ENCODE results near the gene PPIP5K2.
"Not testable (repeated sequence)": the region's sequence is repeated elsewhere in the genome, so short reads cannot be mapped to it uniquely, and the experiment has no call there.

Gene PPIP5K2

GRCh38 chr5:103119765-103120606, at the start of gene PPIP5K2, which contains the start of gene GIN1:
Gene PPIP5K2, plus strand, starts transcription at chr5:103120301. Its CDS starts 9,289 bp downstream, at chr5:103129590.
Gene GIN1, minus strand, starts transcription at chr5:103120138. Its CDS starts 11,431 bp downstream, at chr5:103108707.
- H3K4me1 Mint-ChIP-seq, result peaks cover 54% of the 10 kb centered on the region
- peak within 1 kb of the TSS; percentile 98 for H3K27ac Mint-ChIP-seq
- no peaks in the 10 kb centered on the region for H3K9me3 Mint-ChIP-seq
- peak within 1 kb of the TSS; percentile 95 for H3K4me3 Mint-ChIP-seq
- H3K27me3 Mint-ChIP-seq, result no peaks in the 10 kb centered on the region
- H3K36me3 Mint-ChIP-seq, result peaks cover 6% of the 10 kb centered on the region

GRCh38 chr5:103073500-103073899, 46.6 kb upstream of the PPIP5K2 start:
- not testable (repeated sequence) for H3K36me3 Mint-ChIP-seq, H3K4me3 Mint-ChIP-seq, H3K27me3 Mint-ChIP-seq, H3K9me3 Mint-ChIP-seq, H3K27ac Mint-ChIP-seq, H3K4me1 Mint-ChIP-seq

DNA sequence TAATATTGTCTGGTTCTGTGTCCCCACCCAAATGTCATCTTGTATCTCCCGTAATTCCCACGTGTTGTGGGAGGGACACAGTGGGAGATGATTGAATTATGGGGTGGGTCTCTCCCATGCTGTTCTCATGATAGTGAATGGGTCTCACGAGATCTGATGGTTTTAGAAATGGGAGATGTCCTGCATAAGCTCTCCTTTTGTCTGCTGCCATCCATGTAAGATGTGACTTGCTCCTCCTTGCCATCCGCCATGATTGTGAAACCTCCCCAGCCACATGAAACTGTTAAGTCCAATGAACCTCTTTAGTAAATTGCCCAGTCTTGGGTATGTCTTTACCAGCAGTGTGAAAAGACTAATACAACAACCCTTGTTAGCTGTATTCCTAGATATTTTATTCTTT, 44.7 kb upstream of the PPIP5K2 start:
- Mint-ChIP-seq H3K36me3 (peaks cover 1% of the 10 kb centered on the region), H3K4me3 (no peak overlapping the region), H3K9me3 (peaks cover 5% of the 10 kb centered on the region), H3K27me3 (no peaks in the 10 kb centered on the region), H3K27ac (no peak overlapping the region), H3K4me1 (no peaks in the 10 kb centered on the region)

DNA sequence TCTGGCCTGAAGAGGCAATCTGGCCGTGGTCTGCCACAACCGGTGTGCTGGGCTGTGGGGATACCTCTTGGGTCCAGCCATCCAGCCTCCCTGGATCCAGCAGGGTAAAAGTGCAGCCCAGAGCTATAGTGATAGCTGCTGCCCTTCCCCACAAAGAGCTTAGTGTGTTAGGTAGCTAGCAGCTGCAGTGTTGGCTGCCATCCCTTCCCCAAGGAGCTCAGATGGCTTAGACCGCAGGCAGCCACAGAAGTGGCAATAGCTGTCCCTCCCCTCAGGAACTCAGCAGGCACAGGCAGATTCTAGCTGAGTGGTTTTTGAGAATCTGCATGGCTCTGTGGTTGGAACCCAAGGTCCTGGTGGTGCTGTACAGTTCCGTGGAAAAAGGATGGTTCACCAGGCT, 40.3 kb upstream of the PPIP5K2 start:
- Mint-ChIP-seq H3K36me3 (peaks cover 15% of the 10 kb centered on the region), H3K9me3 (peaks cover 32% of the 10 kb centered on the region), H3K4me1 (no peaks in the 10 kb centered on the region), H3K27ac (no peak overlapping the region), H3K4me3 (no peak overlapping the region), H3K27me3 (no peaks in the 10 kb centered on the region)

- Mint-ChIP-seq H3K4me3 (no peak overlapping the region), H3K27ac (no peak overlapping the region), H3K9me3 (peaks cover 40% of the 10 kb centered on the region), H3K36me3 (peaks cover 46% of the 10 kb centered on the region), H3K4me1 (no peaks in the 10 kb centered on the region), H3K27me3 (no peaks in the 10 kb centered on the region)
Observed at GRCh38 chr5:103086547-103086946, 33.6 kb upstream of the PPIP5K2 start.

DNA sequence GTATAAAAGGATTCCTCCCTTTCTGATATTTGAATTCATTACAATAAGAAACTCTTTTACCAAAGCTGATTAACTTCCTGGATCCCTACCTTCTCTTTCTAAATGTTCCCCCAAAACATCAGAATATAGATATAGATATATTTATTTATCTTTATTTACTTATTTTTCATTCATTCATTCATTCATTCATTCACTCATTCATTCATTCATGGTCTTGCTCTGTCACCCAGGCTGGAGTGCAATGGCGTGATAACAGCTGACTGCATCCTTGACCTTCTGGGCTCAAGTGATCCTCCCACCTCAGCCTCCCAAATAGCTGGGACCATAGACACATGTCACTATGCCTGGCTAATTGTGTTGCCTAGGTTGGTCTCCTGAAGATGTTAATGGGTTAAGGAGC, 30.8 kb upstream of the PPIP5K2 start:
- no peaks in the 10 kb centered on the region for H3K4me1 Mint-ChIP-seq
- H3K36me3 Mint-ChIP-seq, result peaks cover 47% of the 10 kb centered on the region
- peaks cover 16% of the 10 kb centered on the region for H3K9me3 Mint-ChIP-seq
- no peak overlapping the region for H3K4me3 Mint-ChIP-seq
- no peaks in the 10 kb centered on the region for H3K27me3 Mint-ChIP-seq
- H3K27ac Mint-ChIP-seq, result no peak overlapping the region

DNA sequence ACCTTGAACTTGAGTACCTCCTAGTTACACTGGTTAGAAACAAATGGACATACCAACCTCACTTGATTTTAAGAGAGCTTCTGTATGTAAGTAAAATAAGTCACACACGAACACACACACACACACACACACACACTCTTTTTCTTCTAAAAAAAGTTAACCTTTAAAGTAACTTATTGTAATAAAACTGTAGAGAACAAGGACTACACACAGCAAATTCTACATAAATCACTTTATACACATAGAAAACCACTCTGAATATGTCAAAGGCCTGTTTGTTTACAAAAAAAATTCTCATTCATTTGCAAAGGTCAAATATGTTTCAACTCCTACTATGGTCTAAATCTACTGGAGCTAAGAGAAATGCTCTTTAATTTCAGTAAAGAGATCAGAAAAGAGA, 29.3 kb upstream of the PPIP5K2 start:
- Mint-ChIP-seq H3K9me3 (peaks cover 8% of the 10 kb centered on the region), H3K4me1 (no peaks in the 10 kb centered on the region), H3K36me3 (peaks cover 44% of the 10 kb centered on the region), H3K27me3 (no peaks in the 10 kb centered on the region), H3K27ac (no peak overlapping the region), H3K4me3 (no peak overlapping the region)

DNA sequence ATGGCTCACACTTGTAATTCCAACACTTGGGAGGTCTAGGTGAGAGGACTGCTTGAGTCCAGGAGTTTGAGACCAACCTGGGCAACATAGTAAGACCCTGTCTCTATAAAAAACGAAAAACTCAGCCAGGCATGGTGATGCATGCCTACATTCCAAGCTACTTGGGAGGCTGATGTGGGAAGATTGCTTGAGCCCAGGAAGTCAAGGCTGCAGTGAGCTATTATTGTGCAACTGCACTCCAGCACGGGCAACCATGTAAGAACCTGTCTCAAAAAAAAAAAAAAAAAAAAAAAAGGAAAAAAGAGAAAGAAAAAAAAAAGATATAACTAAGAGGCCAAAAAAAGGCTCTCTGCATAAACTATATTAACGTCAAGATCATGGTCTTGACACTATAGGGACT, 27.4 kb upstream of the PPIP5K2 start:
- peaks cover 41% of the 10 kb centered on the region for H3K36me3 Mint-ChIP-seq
- H3K27ac Mint-ChIP-seq, result no peak overlapping the region
- H3K9me3 Mint-ChIP-seq, result no peaks in the 10 kb centered on the region
- no peaks in the 10 kb centered on the region for H3K27me3 Mint-ChIP-seq
- H3K4me3 Mint-ChIP-seq, result no peak overlapping the region
- no peaks in the 10 kb centered on the region for H3K4me1 Mint-ChIP-seq

- peaks cover 39% of the 10 kb centered on the region for H3K36me3 Mint-ChIP-seq
- H3K4me1 Mint-ChIP-seq, result no peaks in the 10 kb centered on the region
- H3K27me3 Mint-ChIP-seq, result no peaks in the 10 kb centered on the region
- no peak overlapping the region for H3K4me3 Mint-ChIP-seq
- no peaks in the 10 kb centered on the region for H3K9me3 Mint-ChIP-seq
- no peak overlapping the region for H3K27ac Mint-ChIP-seq
Observed at GRCh38 chr5:103093727-103094126, 26.4 kb upstream of the PPIP5K2 start.

GRCh38 chr5:103094737-103095136, 25.4 kb upstream of the PPIP5K2 start:
- Mint-ChIP-seq H3K4me1 (no peaks in the 10 kb centered on the region), H3K27ac (no peak overlapping the region), H3K9me3 (no peaks in the 10 kb centered on the region), H3K36me3 (peaks cover 35% of the 10 kb centered on the region), H3K27me3 (no peaks in the 10 kb centered on the region), H3K4me3 (no peak overlapping the region)

DNA sequence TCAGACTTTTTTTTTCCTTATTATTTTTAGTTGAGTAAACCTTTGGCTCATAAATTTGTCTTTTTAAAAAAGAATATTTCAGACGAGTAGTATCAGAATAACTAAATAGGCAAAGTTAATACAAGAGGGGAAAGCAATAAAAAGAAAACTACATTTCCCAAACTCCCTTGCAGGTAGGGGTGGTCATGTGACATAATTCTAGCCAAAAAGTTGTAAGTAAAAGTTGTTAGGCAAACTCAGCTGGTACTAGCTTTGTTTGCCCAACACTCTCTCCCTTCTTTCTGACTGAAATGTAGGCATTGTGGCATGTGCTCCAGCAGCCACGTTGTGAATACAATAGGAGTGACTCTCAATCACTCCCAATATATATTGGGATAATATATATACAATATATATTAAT, 21.1 kb upstream of the PPIP5K2 start:
- Mint-ChIP-seq H3K27ac (no peak overlapping the region), H3K4me3 (no peak overlapping the region), H3K36me3 (peaks cover 25% of the 10 kb centered on the region), H3K27me3 (no peaks in the 10 kb centered on the region), H3K9me3 (no peaks in the 10 kb centered on the region), H3K4me1 (no peaks in the 10 kb centered on the region)

DNA sequence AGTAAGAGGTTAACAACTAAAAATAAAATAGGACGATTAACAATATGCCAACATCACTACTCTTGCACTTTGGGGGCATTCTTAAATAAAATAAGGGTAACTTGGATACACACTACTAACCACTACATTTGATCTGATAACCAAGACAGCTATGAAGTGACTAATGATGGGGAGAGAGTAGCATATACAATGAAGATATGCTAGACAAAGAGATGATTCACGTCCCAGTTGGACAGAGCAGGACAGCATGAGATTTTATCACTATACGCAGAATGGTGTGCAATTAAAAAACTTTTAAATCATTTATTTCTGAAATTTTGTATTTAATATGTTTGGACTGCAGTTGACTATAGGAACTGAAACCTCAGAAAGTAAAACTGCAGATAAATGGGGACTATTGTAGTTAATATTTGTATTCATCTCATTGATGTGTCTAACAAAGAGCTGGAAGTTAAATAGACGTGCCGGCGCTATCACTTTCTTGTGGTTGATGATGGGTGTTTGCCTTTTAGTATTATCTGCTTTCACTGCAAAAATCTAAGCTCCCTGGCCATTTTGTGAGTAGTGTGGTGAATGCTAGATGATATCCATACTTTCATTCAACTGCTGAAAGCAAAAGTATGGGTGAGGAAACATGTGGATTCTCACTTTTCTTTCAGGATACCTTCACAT, 18.9 kb upstream of the PPIP5K2 start:
- Mint-ChIP-seq H3K36me3 (peaks cover 20% of the 10 kb centered on the region), H3K4me1 (no peaks in the 10 kb centered on the region), H3K4me3 (no peak overlapping the region), H3K27ac (no peak overlapping the region), H3K27me3 (no peaks in the 10 kb centered on the region), H3K9me3 (no peaks in the 10 kb centered on the region)

DNA sequence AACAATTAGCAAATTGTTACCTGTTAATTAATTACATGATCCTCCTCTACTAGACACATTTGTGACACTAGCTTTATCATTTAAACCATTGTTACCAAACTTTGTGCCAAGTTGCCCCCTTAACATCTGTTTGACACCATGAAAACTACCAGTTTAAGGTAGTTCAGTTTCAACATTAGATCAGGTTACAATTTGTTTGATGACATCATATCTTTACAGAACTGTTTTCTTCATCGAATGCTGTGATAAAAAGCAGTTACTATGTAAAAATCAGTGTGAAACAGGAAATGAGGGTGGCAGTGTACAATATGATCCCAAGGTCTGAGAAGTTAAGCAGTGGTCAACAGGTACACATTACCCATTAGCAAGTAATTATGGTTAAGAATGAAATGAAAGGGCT, 17.9 kb upstream of the PPIP5K2 start:
- peaks cover 15% of the 10 kb centered on the region for H3K36me3 Mint-ChIP-seq
- no peak overlapping the region for H3K27ac Mint-ChIP-seq
- no peaks in the 10 kb centered on the region for H3K9me3 Mint-ChIP-seq
- no peak overlapping the region for H3K4me3 Mint-ChIP-seq
- no peaks in the 10 kb centered on the region for H3K4me1 Mint-ChIP-seq
- H3K27me3 Mint-ChIP-seq, result no peaks in the 10 kb centered on the region

GRCh38 chr5:103108086-103108485, 12.0 kb upstream of the PPIP5K2 start:
- peaks cover 8% of the 10 kb centered on the region for H3K36me3 Mint-ChIP-seq
- H3K4me3 Mint-ChIP-seq, result no peak overlapping the region
- H3K27me3 Mint-ChIP-seq, result no peaks in the 10 kb centered on the region
- no peak overlapping the region for H3K27ac Mint-ChIP-seq
- no peaks in the 10 kb centered on the region for H3K9me3 Mint-ChIP-seq
- H3K4me1 Mint-ChIP-seq, result peaks cover 35% of the 10 kb centered on the region

GRCh38 chr5:103109277-103109676, 10.8 kb upstream of the PPIP5K2 start:
- Mint-ChIP-seq H3K4me1 (peaks cover 43% of the 10 kb centered on the region), H3K27me3 (no peaks in the 10 kb centered on the region), H3K27ac (no peak overlapping the region), H3K4me3 (no peak overlapping the region), H3K9me3 (no peaks in the 10 kb centered on the region), H3K36me3 (peaks cover 7% of the 10 kb centered on the region)

DNA sequence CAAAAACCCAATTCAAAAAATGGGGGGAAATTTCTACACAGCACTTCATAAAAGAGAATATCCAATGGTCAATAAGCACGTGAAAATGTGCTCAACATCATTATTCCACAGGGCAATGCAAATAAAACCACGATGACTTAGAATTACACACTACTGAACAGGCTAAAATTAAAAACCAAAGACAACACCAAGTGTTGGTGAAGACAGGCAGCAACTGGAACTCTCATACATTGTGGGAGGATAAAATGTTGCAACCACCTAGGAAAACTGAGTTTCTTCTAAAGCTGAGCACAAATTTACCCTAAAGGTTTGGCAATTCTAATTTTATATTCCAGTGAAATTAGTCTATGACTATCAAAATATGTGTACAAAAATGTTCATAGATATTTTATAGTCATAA, 9.7 kb upstream of the PPIP5K2 start:
- no peak overlapping the region for H3K4me3 Mint-ChIP-seq
- no peaks in the 10 kb centered on the region for H3K9me3 Mint-ChIP-seq
- peaks cover 51% of the 10 kb centered on the region for H3K4me1 Mint-ChIP-seq
- H3K36me3 Mint-ChIP-seq, result peaks cover 4% of the 10 kb centered on the region
- H3K27ac Mint-ChIP-seq, result no peak overlapping the region
- no peaks in the 10 kb centered on the region for H3K27me3 Mint-ChIP-seq

Data from activated naive CD4-positive, alpha-beta T cell treated with anti-CD3 and anti-CD28 coated beads, Interleukin-2, amount 50 U/mL, for 24 hours (primary cell).